ENCODE results near the gene NECTIN3.

Gene NECTIN3

DNA sequence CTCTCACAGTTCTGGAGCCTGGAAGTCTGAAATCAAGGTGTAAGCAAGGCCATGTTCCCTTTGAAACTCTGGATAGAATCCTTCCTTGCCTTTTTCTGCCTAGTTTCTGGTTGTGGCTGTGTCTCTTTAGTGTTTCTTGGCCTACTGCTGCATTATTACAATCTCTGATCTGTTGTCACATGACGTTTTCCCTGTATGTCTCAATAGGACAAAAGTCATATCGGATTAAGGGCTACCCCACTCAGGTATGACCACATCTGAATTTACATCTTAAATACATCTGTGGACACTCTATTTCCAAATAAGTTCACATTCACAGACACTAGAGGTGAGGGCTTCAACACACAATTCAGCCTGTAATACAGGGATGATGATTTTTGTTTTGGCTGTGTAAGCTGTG, 13.3 kb downstream of the NECTIN3 start:
- no peak for DNase-seq

DNA sequence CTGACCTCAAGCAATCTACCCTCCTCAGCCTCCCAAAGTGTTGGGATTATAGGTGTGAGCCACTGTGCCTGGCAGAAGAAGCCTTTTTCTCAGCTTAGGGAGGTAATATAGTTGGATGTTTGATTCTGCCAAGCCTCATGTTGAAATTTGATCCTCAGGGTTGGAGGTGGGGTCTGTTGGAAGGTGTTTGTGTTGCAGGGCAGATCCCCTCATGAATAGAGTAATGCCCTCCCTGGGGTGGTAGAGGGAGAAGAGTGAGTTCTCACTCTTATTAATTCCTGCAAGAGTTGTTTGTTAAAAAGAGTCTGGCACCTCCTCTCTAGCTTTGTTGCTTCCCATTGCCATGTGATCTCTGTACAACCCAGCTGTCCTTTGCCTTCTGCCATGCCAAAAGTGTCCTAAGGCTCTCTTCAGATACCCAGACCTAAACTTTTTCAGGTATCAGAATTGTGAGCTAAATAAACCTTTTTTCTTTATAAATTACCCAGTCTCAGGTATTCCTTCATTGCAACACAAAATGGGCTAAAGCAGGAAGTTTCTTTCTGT, 16.4 kb downstream of the NECTIN3 start:
- no peak for DNase-seq

DNA sequence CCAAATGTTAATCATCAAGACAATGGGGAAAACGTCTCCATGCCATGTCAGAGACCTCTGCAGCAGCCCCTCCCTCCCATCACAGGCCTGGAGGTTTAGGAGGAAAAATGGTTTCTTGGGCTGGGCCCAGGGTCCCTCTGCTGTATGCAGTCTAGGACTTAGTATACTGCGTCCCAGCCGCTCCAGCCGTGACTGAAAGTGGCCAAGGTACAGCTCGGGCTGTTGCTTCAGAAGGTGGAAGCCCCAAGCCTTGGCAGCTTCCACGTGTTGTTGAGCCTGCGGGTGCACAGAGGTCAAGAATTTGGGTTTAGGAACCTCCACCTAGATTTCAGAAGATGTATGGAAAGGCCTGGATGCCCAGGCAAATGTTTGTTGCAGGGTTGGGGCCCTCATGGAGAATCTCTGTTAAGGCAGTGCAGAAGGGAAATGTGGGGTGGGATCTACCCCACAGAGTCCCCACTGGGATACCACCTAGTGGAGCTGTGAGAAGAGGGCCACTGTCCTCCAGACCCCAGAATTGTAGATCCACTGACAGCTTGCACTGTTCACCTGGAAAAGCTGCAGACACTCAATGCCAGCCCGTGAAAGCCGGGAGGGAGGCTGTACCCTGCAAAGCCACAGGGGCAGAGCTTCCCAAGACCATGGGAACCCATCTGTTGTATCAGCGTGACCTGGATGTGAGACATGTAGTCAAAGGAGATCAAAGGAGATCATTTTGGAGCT, 25.0 kb downstream of the NECTIN3 start:
- no peak for DNase-seq

DNA sequence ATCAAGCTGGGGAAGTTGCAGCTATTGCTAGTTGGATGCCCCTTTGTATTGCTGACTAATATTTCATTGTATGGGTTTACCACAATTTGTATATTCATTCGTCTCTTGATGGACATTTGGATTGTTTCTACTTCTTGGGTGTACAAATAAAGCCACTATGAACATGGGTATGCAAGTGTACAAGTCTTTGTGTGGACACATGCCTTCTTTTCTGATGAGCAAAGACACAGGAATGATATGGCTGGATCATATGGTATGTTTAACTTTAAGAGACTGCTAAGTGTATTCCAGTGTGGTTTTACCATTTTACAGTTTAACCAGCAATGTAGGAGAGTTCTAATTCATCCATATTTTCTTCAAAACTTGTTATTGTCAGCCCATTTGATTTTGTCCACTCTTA, 32.2 kb downstream of the NECTIN3 start:
- DNase-seq: no peak

DNA sequence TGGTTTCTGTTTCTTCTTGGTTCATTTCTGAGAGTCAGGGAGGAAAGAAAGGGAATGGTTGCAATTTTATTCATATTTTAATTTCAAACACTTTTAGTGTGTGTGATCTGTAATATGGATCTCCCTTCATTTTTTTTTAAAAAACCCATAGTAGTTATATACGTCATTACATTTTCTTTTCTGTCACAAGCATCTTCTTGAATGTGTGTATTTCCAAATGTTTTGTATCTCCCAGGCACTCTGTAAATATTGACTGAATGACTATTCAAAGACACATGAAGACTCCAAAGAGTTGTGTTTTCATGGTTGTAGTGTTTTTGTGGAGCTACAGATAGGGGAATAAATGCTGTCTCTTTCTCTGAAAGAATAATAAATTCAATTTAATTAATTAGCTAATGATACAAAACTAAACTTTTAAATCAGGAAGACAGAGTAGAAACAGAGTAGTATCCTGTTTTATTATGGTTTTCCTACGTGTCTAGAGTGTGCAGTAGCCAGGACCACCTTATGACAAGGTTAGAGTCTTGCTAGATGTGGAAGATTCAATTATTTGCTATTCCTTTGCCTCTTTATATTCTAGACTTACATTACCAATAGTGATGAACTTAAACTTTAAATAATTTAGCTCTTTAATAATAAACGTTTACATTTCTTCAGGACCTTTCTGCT, 35.5 kb downstream of the NECTIN3 start:
- DNase-seq: no peak

DNA sequence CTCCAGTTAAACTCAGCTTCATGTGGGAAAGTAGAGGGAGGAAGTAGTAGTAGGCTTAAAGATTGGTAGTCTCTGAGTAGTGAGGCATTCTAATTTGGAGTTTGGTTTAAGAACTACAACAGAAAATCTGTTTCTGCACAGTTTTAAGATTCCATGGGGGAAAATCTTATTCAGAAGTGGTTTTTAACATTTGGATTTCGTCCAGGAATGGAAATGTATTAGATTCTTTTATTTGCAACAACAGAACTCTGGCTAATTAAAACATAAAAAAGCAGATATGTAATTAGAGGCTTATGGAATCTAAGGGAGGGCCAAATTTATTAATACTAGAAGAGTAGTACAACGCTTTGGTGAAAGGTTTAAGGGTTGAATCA, 36.0 kb downstream of the NECTIN3 start:
- DNase-seq: no peak

DNA sequence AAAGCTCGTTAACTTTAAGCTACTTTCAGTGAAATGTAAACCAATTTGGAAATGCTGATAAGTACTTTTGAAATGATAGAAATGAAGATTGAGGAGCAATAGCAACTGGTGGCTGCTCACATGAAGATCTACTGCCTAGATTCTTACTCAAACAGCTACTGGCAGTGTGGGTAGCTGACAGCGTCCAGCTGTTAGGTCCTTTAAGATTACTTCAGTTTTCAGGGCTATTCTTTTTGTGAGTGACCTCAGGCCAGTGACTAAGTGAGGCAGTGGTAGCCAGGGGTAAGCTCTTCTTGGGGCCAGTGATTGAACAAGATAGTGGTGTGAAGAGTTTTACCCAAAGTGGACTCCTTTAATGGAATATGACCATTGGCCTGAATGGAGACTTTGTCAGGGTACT, 41.3 kb downstream of the NECTIN3 start:
- DNase-seq: no peak

DNA sequence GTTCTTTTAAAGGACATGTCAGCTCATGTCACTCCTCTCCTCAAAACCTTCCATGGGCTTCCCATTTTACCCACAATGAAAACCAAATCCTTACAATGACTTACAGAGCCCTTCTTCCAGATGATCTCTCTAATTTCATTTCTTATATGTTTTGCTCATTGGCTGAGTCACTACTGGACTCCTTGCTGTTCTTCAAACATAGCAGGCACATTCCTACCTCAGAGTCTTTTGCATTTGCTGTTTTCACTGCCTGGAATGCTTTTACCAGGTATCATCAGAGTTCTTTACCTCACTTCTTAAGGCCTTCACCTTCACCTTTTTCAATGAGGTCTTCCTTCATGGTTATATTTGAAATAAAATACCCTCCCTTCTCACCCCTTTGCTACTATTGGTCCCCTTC, 57.3 kb downstream of the NECTIN3 start:
- no peak for DNase-seq

DNA sequence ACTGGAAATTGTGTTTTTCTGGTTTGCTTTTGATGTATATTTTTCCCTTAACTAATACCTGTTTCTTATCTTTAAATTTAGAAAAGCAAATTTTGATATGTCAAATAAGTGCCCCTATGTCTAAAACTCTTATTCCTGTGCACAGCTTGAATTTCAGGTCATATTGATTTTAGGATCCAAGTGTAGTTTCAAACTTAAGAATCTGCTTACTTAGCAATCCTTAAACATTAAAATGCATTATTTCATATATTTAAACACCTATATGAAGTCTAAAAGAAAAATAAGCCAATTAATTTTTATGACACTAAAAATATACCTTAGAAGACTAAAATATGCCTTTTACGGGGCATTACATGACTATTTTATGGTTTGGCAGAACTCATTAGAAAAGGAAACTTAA, 59.2 kb downstream of the NECTIN3 start:
- no peak for DNase-seq

DNA sequence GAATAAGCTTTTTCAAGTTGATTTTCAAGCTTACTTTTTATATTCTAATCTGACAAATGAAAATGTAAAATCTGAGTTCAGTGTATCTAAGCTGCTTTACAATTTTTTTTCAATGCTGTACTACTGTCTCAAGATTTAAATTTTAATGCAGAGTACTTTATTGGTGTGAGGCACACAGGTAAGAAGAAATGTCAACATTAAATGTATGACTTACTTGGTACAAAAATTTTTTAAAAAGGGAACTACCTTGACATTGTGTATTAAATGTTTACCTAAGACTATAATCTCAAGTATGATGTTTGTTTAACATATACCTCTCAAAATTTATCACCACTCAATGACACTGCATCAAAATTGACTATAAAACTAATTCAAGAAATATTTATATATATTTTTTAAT, 62.7 kb downstream of the NECTIN3 start:
- no peak for DNase-seq

DNA sequence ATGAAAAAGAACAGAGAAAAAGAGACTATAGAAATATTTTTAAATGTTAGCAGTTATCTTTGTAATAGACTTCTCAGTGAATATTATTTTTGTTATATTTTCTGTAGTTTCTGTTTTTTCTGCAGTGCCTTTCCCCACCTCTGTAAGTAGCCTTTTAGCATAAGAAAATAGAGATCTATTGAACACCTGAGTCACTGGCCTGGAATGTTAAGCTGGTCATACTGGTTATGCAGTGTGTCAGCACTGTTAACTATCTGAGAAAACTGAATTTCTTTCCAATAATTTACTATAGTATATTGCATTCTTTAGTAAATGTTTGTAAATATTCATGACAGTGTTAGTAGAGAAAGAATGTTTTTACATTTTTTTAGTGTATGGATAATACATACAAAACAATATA, 79.8 kb downstream of the NECTIN3 start:
- DNase-seq: no peak

DNA sequence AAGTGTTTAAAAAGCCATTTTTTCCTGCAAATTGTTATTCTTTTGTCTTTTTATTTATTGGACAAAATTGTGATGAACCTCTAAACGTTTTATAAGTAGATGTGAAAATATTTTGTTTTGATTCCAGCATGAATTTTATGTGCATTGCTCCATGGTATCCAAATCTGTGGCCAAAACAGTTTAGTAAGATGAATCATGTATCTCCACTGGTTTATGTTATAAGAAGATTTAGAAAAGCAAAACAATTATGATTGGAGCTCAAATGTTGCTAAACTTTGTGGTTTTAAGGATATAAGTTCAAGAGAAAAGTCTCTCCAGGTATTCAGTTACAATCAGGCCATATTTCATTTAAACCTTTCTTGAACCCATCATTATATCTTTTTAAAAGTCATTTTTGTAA, 80.9 kb downstream of the NECTIN3 start:
- no peak for DNase-seq

DNA sequence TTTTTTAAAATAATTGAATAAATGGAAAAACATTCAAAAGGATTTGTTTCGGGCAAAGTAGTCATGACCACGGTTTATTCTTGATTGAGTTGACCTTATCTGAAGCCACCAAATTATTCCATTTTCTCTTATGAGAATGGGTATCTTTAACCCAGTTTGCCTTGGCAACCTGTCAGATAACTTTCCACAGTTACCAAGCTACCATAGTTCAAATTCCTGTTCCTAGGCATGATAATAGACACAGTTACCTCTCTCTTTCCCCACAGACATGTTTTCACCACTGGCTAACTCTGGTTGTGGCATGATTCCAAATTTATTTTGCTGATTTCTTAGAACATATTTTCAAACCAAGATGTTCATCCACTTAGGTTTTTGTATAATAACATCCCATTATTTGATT, 84.9 kb downstream of the NECTIN3 start:
- DNase-seq: no peak

DNA sequence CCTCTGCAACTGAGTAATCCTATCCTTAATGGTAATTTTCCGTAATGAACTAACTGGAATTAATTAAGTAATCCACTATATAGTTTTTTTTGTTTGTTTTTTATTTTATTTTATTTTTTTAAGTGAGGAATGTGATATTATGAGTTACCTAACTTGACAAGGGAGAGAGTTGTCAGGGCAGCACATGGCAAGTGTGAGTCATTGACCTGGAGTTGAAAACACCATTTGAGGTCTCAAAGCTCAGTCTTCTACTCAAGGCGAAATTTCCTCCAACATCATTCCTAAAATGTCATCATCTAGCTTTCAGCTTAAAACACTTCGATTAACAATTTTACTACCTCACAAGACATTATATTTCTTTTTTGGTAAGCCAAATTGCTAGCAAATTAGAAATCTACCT, 87.8 kb downstream of the NECTIN3 start:
- DNase-seq: no peak

DNA sequence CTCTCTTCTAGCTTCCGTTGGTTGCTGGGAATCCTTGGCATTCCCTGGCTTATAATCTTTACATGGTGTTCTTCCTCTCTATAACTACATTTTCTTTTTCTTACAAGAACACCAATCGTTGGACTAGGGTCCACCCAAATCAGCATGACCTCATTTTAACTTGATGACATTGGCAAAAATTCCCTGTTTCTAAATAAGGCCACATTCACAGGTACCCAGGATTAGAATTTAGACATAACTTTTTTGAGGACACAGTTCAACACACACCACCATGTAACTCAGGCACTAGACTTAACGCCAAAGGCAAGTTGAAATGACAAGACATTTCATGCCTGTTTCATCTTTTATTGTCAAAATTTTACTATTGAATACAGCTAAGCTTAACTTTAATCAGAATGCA, 93.0 kb downstream of the NECTIN3 start:
- no peak for DNase-seq

DNA sequence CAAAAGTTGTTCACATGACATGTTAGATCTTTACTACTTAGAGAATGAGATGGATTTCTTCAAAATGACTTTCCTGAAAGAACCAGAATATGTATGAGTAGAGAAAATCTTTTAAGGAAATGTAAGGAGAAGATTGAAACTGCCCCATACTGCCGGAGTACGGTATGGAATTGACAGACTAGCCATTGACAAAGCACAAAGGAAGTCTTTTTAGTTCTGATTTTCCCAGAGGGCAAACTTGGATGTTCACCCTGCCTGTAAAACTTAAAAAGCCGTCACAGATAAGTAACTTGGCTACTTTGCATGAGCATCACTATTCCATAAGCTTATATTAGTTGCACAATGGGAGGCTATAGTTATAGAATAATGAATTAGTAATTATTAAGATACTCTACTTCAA, 93.8 kb downstream of the NECTIN3 start:
- DNase-seq: no peak

DNA sequence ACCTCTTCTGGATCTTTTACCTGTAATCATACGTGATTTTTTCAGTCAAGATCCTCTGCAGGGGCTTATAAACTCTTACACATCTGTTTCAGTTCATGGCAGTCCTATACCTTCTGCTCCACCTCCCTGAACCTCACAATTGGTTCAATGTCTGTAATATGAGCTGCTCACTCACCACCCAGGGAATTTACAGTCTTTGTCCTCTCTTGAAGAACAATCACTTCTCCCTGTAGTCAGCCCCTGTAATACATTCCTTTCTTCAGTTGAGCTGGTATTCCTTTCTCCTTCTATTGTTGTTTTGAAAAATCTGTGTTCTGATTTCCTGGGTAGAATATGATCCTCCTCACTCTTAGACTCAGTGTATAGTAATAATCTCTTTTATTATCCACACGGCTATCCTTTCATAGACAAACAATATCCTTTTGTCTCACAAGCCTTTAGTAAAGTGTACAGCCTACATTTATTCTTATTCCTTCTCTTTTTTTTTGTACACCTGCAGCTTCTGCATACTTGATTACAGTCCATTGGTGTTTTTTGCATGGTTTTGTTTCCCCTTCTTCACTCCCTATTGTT, 101.8 kb downstream of the NECTIN3 start:
- no peak for DNase-seq

DNA sequence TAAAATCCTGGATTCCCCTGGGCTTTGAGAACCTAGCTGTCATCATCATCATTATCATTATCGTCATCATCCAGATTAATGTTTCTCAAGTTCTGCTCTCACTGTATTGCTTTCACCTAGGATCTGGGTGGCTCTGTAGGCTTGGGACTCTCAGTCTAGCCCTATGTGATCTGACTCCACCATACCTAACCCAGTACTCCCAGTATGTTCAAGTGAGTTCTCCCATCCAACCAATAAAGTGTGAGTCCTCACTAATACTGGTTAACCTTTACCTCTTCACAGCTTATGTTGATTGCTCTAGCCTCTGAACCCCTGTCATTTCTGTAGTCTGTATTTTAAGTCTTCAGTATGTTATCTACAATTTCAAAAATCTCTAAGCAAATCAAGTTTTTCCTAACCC, 102.3 kb downstream of the NECTIN3 start:
- DNase-seq: no peak

DNA sequence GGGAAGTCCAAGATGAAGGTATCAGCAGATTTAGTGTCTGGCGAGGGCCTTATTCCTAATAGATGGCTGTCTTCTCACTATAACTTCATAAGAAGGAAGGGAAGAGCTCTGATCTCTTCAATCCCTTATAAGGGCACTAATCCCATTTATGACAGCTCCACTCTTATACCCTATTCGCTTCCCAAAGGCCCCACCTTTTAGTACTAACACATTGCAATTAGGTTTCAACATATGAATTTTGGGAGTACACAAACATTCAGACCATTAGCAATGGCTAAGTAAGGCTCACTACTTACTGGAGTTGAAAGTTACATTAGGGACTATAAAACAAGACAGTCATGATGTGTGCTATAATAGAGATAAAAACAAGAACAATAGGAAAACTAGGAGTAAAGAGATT, 118.9 kb downstream of the NECTIN3 start:
- DNase-seq: no peak

DNA sequence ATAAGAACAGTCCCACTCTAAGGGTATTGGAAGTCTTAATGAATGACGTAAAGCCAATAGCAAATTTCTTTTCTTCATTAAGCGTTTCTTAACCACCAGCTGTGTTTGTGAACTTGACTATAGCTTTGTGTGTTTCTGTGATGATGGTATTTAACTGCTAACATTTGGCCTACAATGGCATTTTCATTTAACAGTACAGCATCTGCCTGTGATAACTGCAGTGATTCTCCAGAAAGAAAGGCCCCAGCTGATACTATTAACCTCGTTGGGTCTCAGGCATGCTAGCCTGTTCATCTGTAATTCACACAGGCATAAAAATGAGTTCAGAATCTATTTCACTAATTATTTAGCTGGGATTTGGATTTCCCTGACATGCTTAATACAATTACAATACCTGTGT, 121.9 kb downstream of the NECTIN3 start:
- no peak for DNase-seq

DNA sequence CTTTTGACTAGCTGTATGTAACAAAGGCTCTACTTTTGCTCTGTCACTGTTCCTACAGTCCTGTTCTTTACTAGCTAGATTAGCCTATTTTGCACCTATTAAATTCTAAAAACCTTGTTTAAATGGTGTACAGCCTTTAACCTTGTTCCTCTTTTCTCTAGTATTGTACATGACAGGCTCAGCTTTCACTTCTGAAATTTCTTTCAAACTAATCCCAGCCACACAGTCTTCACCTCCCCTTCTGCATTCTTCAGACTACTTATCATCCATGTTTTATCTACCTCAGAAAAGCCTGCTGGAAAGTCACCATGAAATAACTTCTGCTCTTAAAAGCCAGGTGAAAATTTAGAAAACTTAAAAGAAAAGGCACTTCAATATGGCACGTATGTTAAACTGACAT, 122.4 kb downstream of the NECTIN3 start:
- DNase-seq: no peak

DNA sequence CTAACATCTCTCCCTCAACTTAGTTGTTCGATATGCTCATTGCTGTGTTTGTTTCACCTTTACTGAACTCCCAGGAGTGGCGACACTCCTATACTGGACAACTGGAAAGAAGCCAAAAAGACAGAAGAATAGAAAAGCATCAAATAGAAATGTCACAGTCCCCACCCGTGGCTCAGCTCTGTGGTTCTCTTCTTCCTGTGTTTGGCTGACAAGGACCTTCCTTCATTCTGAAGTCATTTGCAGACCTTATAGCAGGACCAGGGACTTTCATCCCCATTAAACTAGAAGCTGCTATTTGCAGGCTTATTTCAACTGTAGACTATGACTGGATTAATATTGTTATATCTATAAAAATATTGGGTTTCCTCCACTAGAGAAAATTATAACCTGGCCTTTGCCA, 125.9 kb downstream of the NECTIN3 start:
- no peak for DNase-seq

DNA sequence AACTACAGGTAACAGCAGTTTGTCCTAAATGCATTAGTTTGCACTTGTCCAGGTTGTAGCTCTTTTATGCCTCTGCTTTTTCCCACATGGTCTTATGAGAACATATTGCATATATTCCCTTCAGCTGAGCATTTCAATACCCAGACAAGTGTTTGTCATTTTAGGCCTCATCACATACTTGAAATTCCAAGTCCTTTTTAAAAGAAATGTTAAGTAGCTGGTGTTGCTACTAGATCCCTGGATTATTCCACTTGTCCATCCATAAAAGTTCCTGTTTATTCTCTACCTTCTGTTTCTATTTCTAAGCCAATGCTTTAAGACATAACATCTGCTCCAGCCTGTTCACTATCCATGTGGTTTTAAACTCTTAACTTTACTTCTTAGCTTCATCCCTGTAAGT, 128.4 kb downstream of the NECTIN3 start:
- DNase-seq: no peak

DNA sequence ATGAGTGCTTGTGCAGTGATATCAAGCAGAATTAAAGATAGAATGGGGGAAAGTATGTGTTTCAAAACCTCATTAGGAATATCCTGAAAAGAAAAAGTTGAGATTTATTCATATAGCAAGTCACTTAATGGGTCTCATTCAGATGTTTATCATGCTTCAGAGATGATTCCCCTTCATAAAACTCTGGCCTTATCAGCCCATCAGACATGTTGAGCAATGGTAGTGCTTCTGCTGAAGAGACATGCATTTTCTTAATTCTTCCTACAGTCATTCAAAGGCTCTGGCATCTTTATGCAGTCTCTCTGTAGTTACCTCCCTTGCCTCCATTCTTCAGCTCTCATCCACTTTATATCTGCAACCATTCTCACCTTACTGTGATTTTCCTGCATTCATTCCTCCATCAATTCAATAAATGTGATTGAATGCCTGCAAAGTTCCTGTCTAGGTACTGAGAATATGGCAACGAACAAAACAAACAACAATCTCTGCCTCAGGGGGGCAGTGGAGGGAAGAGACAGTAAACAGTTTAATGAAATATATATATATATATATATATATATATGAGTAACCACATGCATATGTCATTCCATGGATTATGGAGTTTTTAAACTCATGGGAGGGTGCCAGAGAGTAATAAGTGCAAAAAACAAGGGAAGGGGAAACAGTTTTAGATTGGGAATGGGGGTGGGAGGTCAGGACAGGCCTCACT, 138.5 kb downstream of the NECTIN3 start:
- no peak for DNase-seq
